Measurements from ENCODE around the gene RBFOX2. TPM values are rescaled to one million over a fixed set of nuclear protein-coding genes. Genes with fewer than 3 reads are reported as not detected.
"Not testable (repeated sequence)": the region's sequence is repeated elsewhere in the genome, so short reads cannot be mapped to it uniquely, and the experiment has no call there.

Gene RBFOX2
- total RNA-seq, 4 donors from 2014 or later, result 50.2 to 75.6 (median 71.4) TPM

- 93 to 95% methylated on average over 9 of the region's 9 CpGs for WGBS, 2 donors
- TF ChIP-seq POLR2A (IDR thresholded peaks at IDR 0.05) (no peak), CTCF (IDR thresholded peaks at IDR 0.05) (no peak), EP300 (IDR thresholded peaks at IDR 0.05) (no peak)
- H3K4me3 ChIP-seq, result no peak overlapping the region
- H3K36me3 ChIP-seq, result peaks cover 0 to 37% (median 0%) of the 10 kb centered on the region in 3 donors
- H3K9me3 ChIP-seq, result peaks cover 0 to 13% (median 2%) of the 10 kb centered on the region in 4 donors
- no peaks in the 10 kb centered on the region for H3K4me1 ChIP-seq
- no peaks in the 10 kb centered on the region for H3K27me3 ChIP-seq
- no peak for DNase-seq (ENCODE audit: low spot score in 2 of 2)
- H3K27ac ChIP-seq, result no peak overlapping the region
These were observed 218.8 kb downstream of the RBFOX2 start for GRCh38 chr22:35809816-35810215.

GRCh38 chr22:35808377-35808776 is 220.2 kb downstream of the RBFOX2 start:
- H3K27me3 ChIP-seq, result no peaks in the 10 kb centered on the region
- TF ChIP-seq CTCF (IDR thresholded peaks at IDR 0.05), result no peak
- no peak for TF ChIP-seq EP300 (IDR thresholded peaks at IDR 0.05)
- no peak for TF ChIP-seq POLR2A (IDR thresholded peaks at IDR 0.05)
- H3K4me3 ChIP-seq, result no peak overlapping the region
- H3K36me3 ChIP-seq, result peaks cover 0 to 41% (median 0%) of the 10 kb centered on the region in 3 donors
- no peak overlapping the region for H3K27ac ChIP-seq
- no peaks in the 10 kb centered on the region for H3K4me1 ChIP-seq
- no peak for DNase-seq (ENCODE audit: low spot score in 2 of 2)
- WGBS, 2 donors, result 57 to 65% methylated on average over 2 of the region's 2 CpGs
- H3K9me3 ChIP-seq, result peaks cover 0 to 23% (median 2%) of the 10 kb centered on the region in 4 donors

GRCh38 chr22:35806668-35807067 is 222.0 kb downstream of the RBFOX2 start:
- not testable (repeated sequence) for H3K27ac ChIP-seq; H3K4me3 ChIP-seq; H3K4me1 ChIP-seq; H3K27me3 ChIP-seq; DNase-seq (ENCODE audit: low spot score in 2 of 2)
- Histone ChIP-seq H3K9me3 (peaks cover 0 to 10% (median 0%) of the 10 kb centered on the region in 4 donors), H3K36me3 (peaks cover 0 to 41% (median 0%) of the 10 kb centered on the region in 3 donors)
- 91 to 95% methylated on average over 8 of the region's 8 CpGs for WGBS, 2 donors

- peaks cover 0 to 10% (median 0%) of the 10 kb centered on the region in 4 donors for H3K9me3 ChIP-seq
- H3K36me3 ChIP-seq, result peaks cover 0 to 41% (median 0%) of the 10 kb centered on the region in 3 donors
- H3K27me3 ChIP-seq, result no peaks in the 10 kb centered on the region
- no peak overlapping the region for H3K27ac ChIP-seq
- no peak overlapping the region for H3K4me3 ChIP-seq
- WGBS, 2 donors, result 80 to 86% methylated on average over 2 of the region's 2 CpGs
- DNase-seq (ENCODE audit: low spot score in 2 of 2), result no peak
- TF ChIP-seq POLR2A (IDR thresholded peaks at IDR 0.05) (no peak), CTCF (IDR thresholded peaks at IDR 0.05) (no peak), EP300 (IDR thresholded peaks at IDR 0.05) (no peak)
- H3K4me1 ChIP-seq, result no peaks in the 10 kb centered on the region
These were observed 223.2 kb downstream of the RBFOX2 start for GRCh38 chr22:35805466-35805865.

- peaks cover 0 to 10% (median 0%) of the 10 kb centered on the region in 4 donors for H3K9me3 ChIP-seq
- WGBS, 2 donors, result 67 to 83% methylated on average over 1 of the region's 1 CpG
- H3K36me3 ChIP-seq, result peaks cover 0 to 35% (median 0%) of the 10 kb centered on the region in 3 donors
- no peak overlapping the region for H3K27ac ChIP-seq
- H3K4me1 ChIP-seq, result no peaks in the 10 kb centered on the region
- no peak for DNase-seq (ENCODE audit: low spot score in 2 of 2)
- H3K27me3 ChIP-seq, result no peaks in the 10 kb centered on the region
- no peak for TF ChIP-seq CTCF (IDR thresholded peaks at IDR 0.05)
- no peak for TF ChIP-seq EP300 (IDR thresholded peaks at IDR 0.05)
- TF ChIP-seq POLR2A (IDR thresholded peaks at IDR 0.05), result no peak
- H3K4me3 ChIP-seq, result no peak overlapping the region
These were observed 224.2 kb downstream of the RBFOX2 start for GRCh38 chr22:35804421-35804820.

GRCh38 chr22:35802885-35803284 is 225.7 kb downstream of the RBFOX2 start:
- peaks cover 0 to 22% (median 0%) of the 10 kb centered on the region in 3 donors for H3K36me3 ChIP-seq
- 63 to 66% methylated on average over 2 of the region's 2 CpGs for WGBS, 2 donors
- peaks cover 0 to 10% (median 0%) of the 10 kb centered on the region in 4 donors for H3K9me3 ChIP-seq
- no peaks in the 10 kb centered on the region for H3K4me1 ChIP-seq
- no peak for DNase-seq (ENCODE audit: low spot score in 2 of 2)
- no peak overlapping the region for H3K27ac ChIP-seq
- no peak overlapping the region for H3K4me3 ChIP-seq
- TF ChIP-seq CTCF (IDR thresholded peaks at IDR 0.05), result no peak
- no peak for TF ChIP-seq POLR2A (IDR thresholded peaks at IDR 0.05)
- TF ChIP-seq EP300 (IDR thresholded peaks at IDR 0.05), result no peak
- H3K27me3 ChIP-seq, result no peaks in the 10 kb centered on the region

GRCh38 chr22:35801301-35801700 is 227.3 kb downstream of the RBFOX2 start:
- not testable (repeated sequence) for H3K4me3 ChIP-seq; H3K27me3 ChIP-seq; H3K27ac ChIP-seq; DNase-seq (ENCODE audit: low spot score in 2 of 2); H3K4me1 ChIP-seq
- peaks cover 0 to 10% (median 0%) of the 10 kb centered on the region in 4 donors for H3K9me3 ChIP-seq
- H3K36me3 ChIP-seq, result peaks cover 0 to 22% (median 4%) of the 10 kb centered on the region in 3 donors
- WGBS, 2 donors, result 89 to 92% methylated on average over 3 of the region's 3 CpGs

Measured in tibial nerve (tissue), 4 donors.